IMR-90 (cell line): ENCODE measurements around the gene PIEZO1. TPM values are rescaled to one million over a fixed set of nuclear protein-coding genes. Genes with fewer than 3 reads are reported as not detected.
A peak's percentile ranks its signal among the peaks of the same experiment; 100 is the strongest.

Experiments
- ATAC-seq: fragments of 200-7000 bp; cut with Tn5 transposase; 2 replicates; pipeline ENCODE4 v1.9.1; 2020; ENCODE audit warnings: low read depth, mild to moderate bottlenecking, moderate library complexity
- BruUV-seq: library from RNA; stranded (reverse); fragments of 400-500 nt; replicated peaks from 2 replicates; lab custom pipeline; 2021; lab: Mats Ljungman, UMichigan
- CTCF ChIA-PET: fragments of 300-600 bp; formaldehyde crosslinking; extraction: SDS; loops from one replicate; lab custom pipeline; 2021; ENCODE audit warnings: antibody characterized with exemption; lab: Yijun Ruan, JAX
- POLR2A ChIA-PET: fragments of 300-600 bp; sonication (Branson Sonifier 250); formaldehyde crosslinking; loops from one replicate; lab custom pipeline; 2022; ENCODE audit warnings: antibody characterized with exemption; ENCODE audit not compliant: unreplicated experiment; lab: Charles Lee
- DNase-seq: peaks from one replicate; pipeline ENCODE4 v3.0.0; 2013
- H2AFZ ChIP-seq: replicated peaks from 2 replicates; pipeline ENCODE3; 2013; ENCODE audit warnings: low read length, mild to moderate bottlenecking; ENCODE audit not compliant: poor library complexity
- H2AK5ac ChIP-seq: 2 replicates; pipeline ENCODE4 v1.6.1; 2013; ENCODE audit warnings: low read depth, low read length, inconsistent platforms
- H2AK9ac ChIP-seq: replicated peaks from 2 replicates; pipeline ENCODE3; 2013; ENCODE audit warnings: mild to moderate bottlenecking, low read depth, low read length, moderate library complexity; ENCODE audit not compliant: poor library complexity
- H2BK120ac ChIP-seq: 2 replicates; pipeline ENCODE4 v1.6.1; 2013; ENCODE audit warnings: low read depth, low read length, inconsistent platforms
- H2BK15ac ChIP-seq: 3 replicates; pipeline ENCODE4 v1.6.1; 2013; ENCODE audit warnings: low read depth, low read length, inconsistent platforms
- H2BK20ac ChIP-seq: 2 replicates; pipeline ENCODE4 v1.6.1; 2013; ENCODE audit warnings: low read depth, mild to moderate bottlenecking, inconsistent platforms, low read length, moderate library complexity
- H2BK5ac ChIP-seq: 2 replicates; pipeline ENCODE4 v1.6.1; 2013; ENCODE audit warnings: mild to moderate bottlenecking, low read depth, low read length, inconsistent platforms; ENCODE audit not compliant: poor library complexity, severe bottlenecking
- H3K14ac ChIP-seq: replicated peaks from 2 replicates; pipeline ENCODE4 v1.6.1; 2013; ENCODE audit warnings: low read depth, low read length, inconsistent platforms
- H3K18ac ChIP-seq: 2 replicates; pipeline ENCODE4 v1.6.1; 2013; ENCODE audit warnings: low read depth, low read length, control low read depth
- H3K23ac ChIP-seq: 2 replicates; pipeline ENCODE4 v1.6.1; 2013; ENCODE audit warnings: low read depth, low read length, inconsistent platforms
- H3K27ac ChIP-seq: 2 replicates; pipeline ENCODE4 v1.5.1; 2013; ENCODE audit warnings: mild to moderate bottlenecking, control low read depth, low read length; ENCODE audit not compliant: insufficient read depth
- H3K27me3 ChIP-seq: 2 replicates; pipeline ENCODE4 v1.6.1; 2013; ENCODE audit warnings: low read length; ENCODE audit not compliant: control insufficient read depth, insufficient read depth
- H3K36me3 ChIP-seq: 2 replicates; pipeline ENCODE4 v1.6.1; 2013; ENCODE audit warnings: low read length, mixed read lengths; ENCODE audit not compliant: control insufficient read depth, insufficient read depth
- H3K4ac ChIP-seq: 2 replicates; pipeline ENCODE4 v1.6.1; 2013; ENCODE audit warnings: low read depth, low read length, inconsistent platforms
- H3K4me1 ChIP-seq: 2 replicates; pipeline ENCODE4 v1.6.1; 2013; ENCODE audit warnings: low read length, mixed read lengths; ENCODE audit not compliant: control insufficient read depth, insufficient read depth
- H3K4me2 ChIP-seq: 2 replicates; pipeline ENCODE4 v1.6.1; 2013; ENCODE audit warnings: low read depth, mild to moderate bottlenecking, control low read depth, low read length, moderate library complexity
- H3K4me3 ChIP-seq: 2 replicates; pipeline ENCODE4 v1.5.1; 2013; ENCODE audit warnings: low read depth, mild to moderate bottlenecking, control low read depth, low read length, moderate library complexity; ENCODE audit not compliant: insufficient read depth
- H3K56ac ChIP-seq: 2 replicates; pipeline ENCODE4 v1.6.1; 2013; ENCODE audit warnings: low read length, inconsistent platforms; ENCODE audit not compliant: insufficient read depth; ENCODE audit errors: extremely low read depth
- H3K79me1 ChIP-seq, 2 experiments: 2 replicates each; pipeline ENCODE4 v1.6.1; 2013; ENCODE audit warnings: low read length in 2 of 2, inconsistent platforms in 1 of 2, low read depth in 1 of 2
- H3K9ac ChIP-seq: 2 replicates; pipeline ENCODE4 v1.6.1; 2013; ENCODE audit warnings: low read depth, low read length, control low read depth
- H3K9me1 ChIP-seq: 2 replicates; pipeline ENCODE4 v1.6.1; 2013; ENCODE audit warnings: low read length, inconsistent platforms; ENCODE audit not compliant: insufficient read depth
- H3K9me3 ChIP-seq: 2 replicates; pipeline ENCODE4 v1.6.1; 2013; ENCODE audit warnings: low read length; ENCODE audit not compliant: control insufficient read depth, insufficient read depth
- H4K20me1 ChIP-seq: 2 replicates; pipeline ENCODE4 v1.6.1; 2013; ENCODE audit warnings: low read length, inconsistent platforms; ENCODE audit not compliant: insufficient read depth
- H4K5ac ChIP-seq: 2 replicates; pipeline ENCODE4 v1.6.1; 2013; ENCODE audit warnings: mild to moderate bottlenecking, low read depth, low read length, control low read depth
- H4K8ac ChIP-seq, 2 experiments: 2 replicates each; pipeline ENCODE4 v1.6.1; 2013; ENCODE audit warnings: low read depth in 2 of 2, low read length in 2 of 2, control low read depth in 1 of 2, inconsistent platforms in 1 of 2
- H4K91ac ChIP-seq: 2 replicates; pipeline ENCODE4 v1.6.1; 2013; ENCODE audit warnings: low read depth, low read length, inconsistent platforms; ENCODE audit not compliant: insufficient read depth
- CHD1 ChIP-seq: IDR thresholded peaks from 2 replicates; pipeline ENCODE4 v1.6.1; 2012; ENCODE audit warnings: low read depth, low read length, improper control_type of control experiment
- CTCF ChIP-seq: conservative IDR thresholded peaks from 2 replicates; pipeline ENCODE4 v1.5.1; 2012; ENCODE audit warnings: mild to moderate bottlenecking, low read depth, low read length, improper control_type of control experiment
- MAFK ChIP-seq: IDR thresholded peaks from 2 replicates; pipeline ENCODE4 v1.6.1; 2012; ENCODE audit warnings: low read depth, low read length, improper control_type of control experiment
- MAZ ChIP-seq: IDR thresholded peaks from 2 replicates; pipeline ENCODE4 v1.6.1; 2012; ENCODE audit warnings: low read depth, mild to moderate bottlenecking, low read length, improper control_type of control experiment, moderate library complexity, borderline replicate concordance
- MXI1 ChIP-seq: IDR thresholded peaks from 2 replicates; pipeline ENCODE4 v1.6.1; 2012; ENCODE audit warnings: low read depth, mild to moderate bottlenecking, low read length, moderate library complexity, borderline replicate concordance
- NFE2L2 ChIP-seq: fragments of 150-350 bp; IDR thresholded peaks from 2 replicates; pipeline ENCODE4 v1.6.1; 2016; ENCODE audit warnings: low read depth, mild to moderate bottlenecking, low read length
- POLR2A ChIP-seq: IDR thresholded peaks from 2 replicates; pipeline ENCODE4 v1.6.1; 2012; ENCODE audit warnings: mild to moderate bottlenecking, low read depth, low read length
- RCOR1 ChIP-seq: IDR thresholded peaks from 2 replicates; pipeline ENCODE4 v1.6.1; 2012; ENCODE audit warnings: mild to moderate bottlenecking, low read length, improper control_type of control experiment; ENCODE audit not compliant: insufficient replicate concordance
- RFX5 ChIP-seq: IDR thresholded peaks from 2 replicates; pipeline ENCODE4 v1.8.0; 2012; ENCODE audit warnings: low read depth, mild to moderate bottlenecking, low read length, moderate library complexity
- SMC3 ChIP-seq: fragments of 150-350 bp; IDR thresholded peaks from 2 replicates; pipeline ENCODE4 v1.6.1; 2016; ENCODE audit warnings: low read depth, mild to moderate bottlenecking, antibody characterized with exemption, low read length, moderate library complexity
- USF2 ChIP-seq: fragments of 150-350 bp; IDR thresholded peaks from 2 replicates; pipeline ENCODE4 v1.6.1; 2017; ENCODE audit warnings: mild to moderate bottlenecking, antibody characterized with exemption, low read length, low read depth
- WGBS, 2 experiments: methylation state at CpG; one replicate each; pipeline versions ENCODE4 v1.1.5 to v1.1.7; 2013; ENCODE audit warnings: missing lambda C conversion rate in 2 of 2; ENCODE audit not compliant: insufficient read length in 1 of 2; ENCODE audit errors: extremely low coverage in 2 of 2; 5-methylcytosine and 5-hydroxymethylcytosine counted together
- dilution Hi-C: fragments of 300-500 bp; cut with HindIII; formaldehyde crosslinking; loops from one replicate; pipeline ENCODE4 v1.14.3; 2018; ENCODE audit warnings: low sequenced_read_pairs; ENCODE audit not compliant: unreplicated experiment
- in situ Hi-C: fragments of 300-500 bp; cut with MboI; formaldehyde crosslinking; loops from 3 replicates; pipeline ENCODE4 v1.14.3; 2019; ENCODE audit warnings: low sequenced_read_pairs, inconsistent platforms, mixed read lengths
- intact Hi-C: fragments of 100-400 bp; cut with micrococcal nuclease; formaldehyde crosslinking; loops from 2 replicates; pipeline ENCODE4 v1.10.0; 2022
- polyA plus RNA-seq, 3 experiments: library from polyadenylated mRNA; depleted of rRNA; stranded (reverse); fragments of >200 nt; gene quantifications; 2 replicates each; pipeline ENCODE4 v1.2.3, GENCODE V29; 2012; ENCODE audit warnings: low replicate concordance in 1 of 3
- total RNA-seq: library from RNA; depleted of rRNA; stranded (reverse); fragments of >200 nt; gene quantifications from 2 replicates; pipeline ENCODE4 v1.2.3, GENCODE V29; 2012

The PIEZO1 gene
- total and polyA plus RNA-seq, 2 of the 4 experiments (the other 2 are of a cell fraction), result 36.2 to 372 TPM

- WGBS, 2 experiments, result 3% methylated on average over 6 of the region's 29 CpGs; no CpG with 5 or more reads in 1 of the 2 experiments
- in situ Hi-C loops, result no loop called here
- no peak for TF ChIP-seq NFE2L2
- TF ChIP-seq CTCF, result no peak
- no peak for TF ChIP-seq MAFK
- peak; percentile 85 for TF ChIP-seq RCOR1
- TF ChIP-seq CHD1, result no peak
- peak; percentile 99 for TF ChIP-seq MXI1
- peak; percentile 51 for TF ChIP-seq POLR2A
- TF ChIP-seq SMC3, result peak; percentile 14; the same call in 1 of the 2 replicates
- no peak; the same call in 1 of the 2 replicates for TF ChIP-seq RFX5
- TF ChIP-seq USF2, result peak; percentile 95
- TF ChIP-seq MAZ, result peak; percentile 46; the same call in 1 of the 2 replicates
Observed at GRCh38 chr16:88772871-88773811, 11.9 kb downstream of the PIEZO1 start.

More at GRCh38 chr16:88772871-88773811, 11.9 kb downstream of the PIEZO1 start:
- Histone ChIP-seq H3K14ac (peak overlapping the region; percentile 27), H3K9me1 (peaks cover 27% of the 10 kb centered on the region), H4K20me1 (peaks cover 93% of the 10 kb centered on the region), H3K4ac (peak overlapping the region; percentile 84), H2AFZ (peak overlapping the region; percentile 77), H2AK5ac (peak overlapping the region; percentile 88), H3K27ac (peak overlapping the region; percentile 81), H3K4me1 (peaks cover 57% of the 10 kb centered on the region), H4K8ac (peak overlapping the region in 1 of 2 experiments; percentile 54; a peak in 2 of 4 replicates), H4K5ac (0 out of 2 replicates have a peak overlapping the region, but pooled peaks have one; percentile 9), H3K4me2 (peak overlapping the region; percentile 69), H4K91ac (peak overlapping the region; percentile 70), H3K23ac (peak overlapping the region; percentile 64; the same call in 1 of the 2 replicates), H2BK5ac (peak overlapping the region; percentile 90), H2AK9ac (peak overlapping the region; percentile 98), H3K4me3 (peak overlapping the region; percentile 20; the same call in 1 of the 2 replicates), H2BK15ac (peak overlapping the region; percentile 18; the same call in 1 of the 3 replicates), H2BK120ac (peak overlapping the region; percentile 85), H3K9ac (peak overlapping the region; percentile 48; the same call in 1 of the 2 replicates), H2BK20ac (0 out of 2 replicates have a peak overlapping the region, but pooled peaks have one; percentile 88), H3K27me3 (no peaks in the 10 kb centered on the region), H3K56ac (no peak overlapping the region), H3K79me1 (peaks cover 15 to 76% of the 10 kb centered on the region in 2 experiments), H3K36me3 (peaks cover 3% of the 10 kb centered on the region; the same call in 1 of the 2 replicates), H3K18ac (no peak overlapping the region; the same call in 1 of the 2 replicates), H3K9me3 (no peaks in the 10 kb centered on the region)
- intact Hi-C loops, result no loop called here
- ChIA-PET POLR2A (interaction anchor here (0.9 to 1.0 kb wide), 3 partner anchors 9 to 14 kb away, joined by 3 read pairs; no protein-coding TSS in a partner anchor), CTCF (interaction anchor here (0.7 to 1.5 kb wide), 4 partner anchors 9 to 36 kb away, joined by 3 read pairs; no protein-coding TSS in a partner anchor)
- DNase-seq, result peak; percentile 95
- dilution Hi-C loops, result no loop called here
- BruUV-seq, result no TSS peak
- peak; percentile 59 for ATAC-seq
